ENCODE results near the gene TMBIM4. TPM values are rescaled to one million over a fixed set of nuclear protein-coding genes. Genes with fewer than 3 reads are reported as not detected.

The TMBIM4 gene
- polyA plus RNA-seq, 1 of the 3 experiments (the other 2 are of a cell fraction): 68.5 TPM

DNA sequence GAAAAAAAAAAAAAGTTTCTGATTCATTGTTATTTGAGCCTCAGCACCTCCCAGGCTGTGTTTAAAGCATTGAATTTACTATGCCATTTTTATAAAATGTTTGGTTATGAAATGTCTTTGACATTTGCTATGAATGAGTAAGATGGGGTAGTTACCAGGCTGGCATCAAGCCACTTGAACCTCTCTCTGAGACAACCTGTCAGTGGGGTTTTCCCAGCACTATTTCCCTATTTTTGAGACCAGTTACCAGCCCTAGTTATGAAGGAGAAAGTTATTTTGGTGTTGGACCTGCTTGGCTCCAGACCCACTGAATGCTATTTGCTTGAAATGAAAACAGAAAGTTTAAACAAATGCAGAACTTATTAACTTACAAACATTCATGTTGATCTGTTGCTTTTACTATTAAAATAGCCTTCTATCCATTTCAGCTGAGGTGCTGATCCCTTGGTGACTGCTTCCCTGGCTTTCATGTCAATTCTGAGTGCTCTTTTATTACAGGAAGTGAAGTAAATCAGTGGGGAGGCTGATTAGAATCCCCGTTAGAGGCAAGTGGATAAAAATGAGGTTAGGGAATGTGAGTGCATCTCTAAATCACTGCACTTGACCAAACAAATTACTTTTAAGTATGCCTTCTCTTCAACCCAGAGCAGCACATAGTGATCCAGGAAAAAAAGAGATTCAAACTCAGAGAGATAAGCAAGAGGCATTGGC is 77.1 kb downstream of the TMBIM4 start (continued):
- TF ChIP-seq REST (IDR thresholded peaks at IDR 0.05; ENCODE audit: low read depth, low read length): 0 out of 2 replicates have a peak, but pooled peaks have one; percentile 9
- TF ChIP-seq JUND (IDR thresholded peaks at IDR 0.05): peak; percentile 47; the same call in 1 of the 2 replicates

DNA sequence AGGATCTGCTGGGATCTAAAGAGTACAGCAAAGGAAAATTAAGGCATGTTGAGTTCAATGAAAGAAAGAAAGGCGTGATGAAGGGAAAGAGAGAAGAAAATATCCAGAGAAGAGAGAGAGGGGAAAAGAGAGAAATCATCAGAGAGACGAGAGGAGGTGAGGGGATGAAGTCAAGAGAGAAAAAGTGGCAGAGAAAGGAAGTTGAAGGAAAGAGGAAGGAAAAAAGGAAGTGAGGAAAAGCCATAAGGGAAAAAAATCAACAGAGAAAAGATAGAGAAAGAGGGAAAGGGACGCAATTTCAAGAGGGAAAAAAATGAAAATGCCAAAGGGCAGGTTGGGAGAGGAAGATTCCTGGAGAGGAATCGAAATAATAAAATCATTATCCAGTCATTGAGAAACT is 79.6 kb downstream of the TMBIM4 start:
- Histone ChIP-seq H3K27ac (ENCODE audit: low read depth in 2 of 2, low read length in 1 of 2) (no peak overlapping the region), H3K9me3 (no peaks in the 10 kb centered on the region), H3K9ac (no peak overlapping the region), H3K79me2 (ENCODE audit: insufficient read depth) (no peaks in the 10 kb centered on the region; the same call in 1 of the 2 replicates), H3K36me3 (replicated peaks in 1 of 2; ENCODE audit: control insufficient read depth in 1 of 2, insufficient read depth in 2 of 2, low read length in 1 of 2) (no peaks in the 10 kb centered on the region), H3K4me1 (ENCODE audit: control insufficient read depth in 1 of 2, insufficient read depth in 2 of 2, low read depth in 1 of 2, low read length in 1 of 2) (peaks cover 0 to 33% of the 10 kb centered on the region in 2 experiments; a peak in 3 of 4 replicates), H3F3A (replicated peaks; ENCODE audit: insufficient read depth) (peaks cover 30% of the 10 kb centered on the region), H4K20me1 (ENCODE audit: insufficient read depth) (no peaks in the 10 kb centered on the region), H3K27me3 (ENCODE audit: insufficient read depth) (no peaks in the 10 kb centered on the region), H3K4me3 (ENCODE audit: low read depth in 2 of 2, low read length in 1 of 2) (no peak overlapping the region), H3K4me2 (no peak overlapping the region), H3K9me2 (no peaks in the 10 kb centered on the region), H2AFZ (ENCODE audit: low read depth) (peak overlapping the region; percentile 48)
- DNase-seq: no peak
- 24% methylated on average over 4 of the region's 4 CpGs for WGBS (ENCODE audit: low lambda C conversion rate)
- CTCF ChIA-PET: no interaction called here
- TF ChIP-seq CHD2 (IDR thresholded peaks at IDR 0.05; ENCODE audit: low read length, partially characterized antibody): no peak
- POLR2A ChIA-PET: no interaction called here

- Histone ChIP-seq H3K79me2 (ENCODE audit: insufficient read depth) (no peaks in the 10 kb centered on the region; the same call in 1 of the 2 replicates), H3K9me3 (0 out of 2 replicates have a peak, but pooled peaks cover 11% of the 10 kb centered on the region), H3K4me2 (peak overlapping the region; percentile 10; the same call in 1 of the 2 replicates), H2AFZ (ENCODE audit: low read depth) (peak overlapping the region; percentile 32; the same call in 1 of the 2 replicates), H3K9me2 (no peaks in the 10 kb centered on the region), H3K4me3 (ENCODE audit: low read depth in 2 of 2, low read length in 1 of 2) (no peak overlapping the region; a peak in 1 of 4 replicates), H3K36me3 (replicated peaks in 1 of 2; ENCODE audit: control insufficient read depth in 1 of 2, insufficient read depth in 2 of 2, low read length in 1 of 2) (no peaks in the 10 kb centered on the region), H3K27ac (ENCODE audit: low read depth in 2 of 2, low read length in 1 of 2) (peak overlapping the region; percentile 50 to 67; a peak in 2 of 4 replicates), H4K20me1 (ENCODE audit: insufficient read depth) (no peaks in the 10 kb centered on the region), H3K27me3 (ENCODE audit: insufficient read depth) (no peaks in the 10 kb centered on the region), H3K9ac (no peak overlapping the region), H3K4me1 (ENCODE audit: control insufficient read depth in 1 of 2, insufficient read depth in 2 of 2, low read depth in 1 of 2, low read length in 1 of 2) (peaks cover 0 to 24% of the 10 kb centered on the region in 2 experiments; a peak in 3 of 4 replicates), H3F3A (replicated peaks; ENCODE audit: insufficient read depth) (peaks cover 14% of the 10 kb centered on the region)
- DNase-seq: peak; percentile 38
- TF ChIP-seq, protein P1, sequence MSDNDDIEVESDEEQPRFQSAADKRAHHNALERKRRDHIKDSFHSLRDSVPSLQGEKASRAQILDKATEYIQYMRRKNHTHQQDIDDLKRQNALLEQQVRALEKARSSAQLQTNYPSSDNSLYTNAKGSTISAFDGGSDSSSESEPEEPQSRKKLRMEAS (IDR thresholded peaks at IDR 0.05; ENCODE audit: low read depth): peak; percentile 5; the same call in 1 of the 2 replicates
- TF ChIP-seq MXI1 (IDR thresholded peaks at IDR 0.05; ENCODE audit: low read depth, low read length) (no peak), ELF1 (IDR thresholded peaks at IDR 0.05) (no peak), YY1 (IDR thresholded peaks at IDR 0.05; ENCODE audit: low read depth) (peak; percentile 25; the same call in 1 of the 2 replicates), SMC3 (IDR thresholded peaks at IDR 0.05; ENCODE audit: low read depth, low read length) (peak; percentile 65), RXRA (IDR thresholded peaks at IDR 0.05; ENCODE audit: borderline replicate concordance, low read depth) (no peak), RAD21 (IDR thresholded peaks at IDR 0.05; ENCODE audit: low read length) (peak; percentile 82)
- TF ChIP-seq, protein P2, sequence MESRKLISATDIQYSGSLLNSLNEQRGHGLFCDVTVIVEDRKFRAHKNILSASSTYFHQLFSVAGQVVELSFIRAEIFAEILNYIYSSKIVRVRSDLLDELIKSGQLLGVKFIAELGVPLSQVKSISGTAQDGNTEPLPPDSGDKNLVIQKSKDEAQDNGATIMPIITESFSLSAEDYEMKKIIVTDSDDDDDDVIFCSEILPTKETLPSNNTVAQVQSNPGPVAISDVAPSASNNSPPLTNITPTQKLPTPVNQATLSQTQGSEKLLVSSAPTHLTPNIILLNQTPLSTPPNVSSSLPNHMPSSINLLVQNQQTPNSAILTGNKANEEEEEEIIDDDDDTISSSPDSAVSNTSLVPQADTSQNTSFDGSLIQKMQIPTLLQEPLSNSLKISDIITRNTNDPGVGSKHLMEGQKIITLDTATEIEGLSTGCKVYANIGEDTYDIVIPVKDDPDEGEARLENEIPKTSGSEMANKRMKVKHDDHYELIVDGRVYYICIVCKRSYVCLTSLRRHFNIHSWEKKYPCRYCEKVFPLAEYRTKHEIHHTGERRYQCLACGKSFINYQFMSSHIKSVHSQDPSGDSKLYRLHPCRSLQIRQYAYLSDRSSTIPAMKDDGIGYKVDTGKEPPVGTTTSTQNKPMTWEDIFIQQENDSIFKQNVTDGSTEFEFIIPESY (IDR thresholded peaks at IDR 0.05; ENCODE audit: borderline replicate concordance, low read depth): no peak
- TF ChIP-seq, protein P3, sequence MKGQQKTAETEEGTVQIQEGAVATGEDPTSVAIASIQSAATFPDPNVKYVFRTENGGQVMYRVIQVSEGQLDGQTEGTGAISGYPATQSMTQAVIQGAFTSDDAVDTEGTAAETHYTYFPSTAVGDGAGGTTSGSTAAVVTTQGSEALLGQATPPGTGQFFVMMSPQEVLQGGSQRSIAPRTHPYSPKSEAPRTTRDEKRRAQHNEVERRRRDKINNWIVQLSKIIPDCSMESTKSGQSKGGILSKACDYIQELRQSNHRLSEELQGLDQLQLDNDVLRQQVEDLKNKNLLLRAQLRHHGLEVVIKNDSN (IDR thresholded peaks at IDR 0.05; ENCODE audit: borderline replicate concordance, low read depth): no peak
- TF ChIP-seq, protein P4, sequence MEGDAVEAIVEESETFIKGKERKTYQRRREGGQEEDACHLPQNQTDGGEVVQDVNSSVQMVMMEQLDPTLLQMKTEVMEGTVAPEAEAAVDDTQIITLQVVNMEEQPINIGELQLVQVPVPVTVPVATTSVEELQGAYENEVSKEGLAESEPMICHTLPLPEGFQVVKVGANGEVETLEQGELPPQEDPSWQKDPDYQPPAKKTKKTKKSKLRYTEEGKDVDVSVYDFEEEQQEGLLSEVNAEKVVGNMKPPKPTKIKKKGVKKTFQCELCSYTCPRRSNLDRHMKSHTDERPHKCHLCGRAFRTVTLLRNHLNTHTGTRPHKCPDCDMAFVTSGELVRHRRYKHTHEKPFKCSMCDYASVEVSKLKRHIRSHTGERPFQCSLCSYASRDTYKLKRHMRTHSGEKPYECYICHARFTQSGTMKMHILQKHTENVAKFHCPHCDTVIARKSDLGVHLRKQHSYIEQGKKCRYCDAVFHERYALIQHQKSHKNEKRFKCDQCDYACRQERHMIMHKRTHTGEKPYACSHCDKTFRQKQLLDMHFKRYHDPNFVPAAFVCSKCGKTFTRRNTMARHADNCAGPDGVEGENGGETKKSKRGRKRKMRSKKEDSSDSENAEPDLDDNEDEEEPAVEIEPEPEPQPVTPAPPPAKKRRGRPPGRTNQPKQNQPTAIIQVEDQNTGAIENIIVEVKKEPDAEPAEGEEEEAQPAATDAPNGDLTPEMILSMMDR (IDR thresholded peaks at IDR 0.05): peak; percentile 89
- WGBS (ENCODE audit: low lambda C conversion rate): 14% methylated on average over 10 of the region's 10 CpGs
- CTCF ChIA-PET: interaction anchor here (0.6 to 2.1 kb wide), 14 partner anchors 11 to 1197 kb away, joined by 3 to 5 read pairs (median 4); no protein-coding TSS in a partner anchor
- POLR2A ChIA-PET: no interaction called here
Measured at GRCh38 chr12:66087365-66087943, 82.3 kb downstream of the TMBIM4 start.
